D341Med (cell line): ENCODE measurements around the gene ZNF837.

Source experiments
- DNase-seq: peaks from one replicate; pipeline ENCODE4 v3.0.0; 2012; ENCODE audit warnings: low spot score

Gene ZNF837

DNA sequence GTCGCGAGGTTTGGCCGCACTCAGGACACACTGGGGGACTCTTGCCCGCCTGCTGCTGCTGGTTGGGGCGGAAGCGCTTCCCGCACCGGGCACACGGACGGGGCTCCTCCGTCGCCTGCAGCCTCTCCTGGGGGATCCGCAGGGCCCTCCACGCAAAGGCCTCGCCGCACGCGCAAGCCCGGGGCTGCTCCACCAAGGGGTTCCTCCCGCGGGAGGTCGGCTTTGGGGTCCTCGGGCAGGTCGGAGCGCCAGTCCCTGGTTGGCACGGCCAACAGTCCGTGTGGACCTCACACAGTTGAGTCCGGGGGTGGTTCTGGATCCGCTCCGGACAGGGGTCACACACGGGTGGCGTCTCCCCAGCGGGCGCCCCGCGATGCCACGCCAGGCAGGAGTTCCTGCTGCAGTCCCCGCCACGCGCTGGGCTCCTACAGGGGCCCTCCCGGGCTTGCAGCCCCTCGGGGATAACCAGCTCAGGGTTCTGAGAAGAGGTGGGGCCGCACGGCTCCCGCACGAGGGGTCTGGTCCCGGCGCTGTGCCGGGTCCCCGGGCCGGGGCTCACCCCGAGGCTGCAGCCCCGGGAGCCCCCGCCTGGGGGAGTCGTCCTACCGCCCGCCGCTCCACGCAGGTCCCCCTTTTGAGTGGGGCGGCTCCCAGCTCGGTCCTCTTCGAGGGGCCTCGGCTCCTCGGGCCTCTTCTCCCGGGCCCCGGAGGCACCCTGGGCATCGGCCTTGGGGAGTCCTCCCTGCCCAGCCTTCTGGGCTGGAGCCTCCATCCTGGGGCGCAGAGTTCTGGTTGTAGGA is 12.1 kb downstream of the ZNF837 start:
- DNase-seq = no peak

DNA sequence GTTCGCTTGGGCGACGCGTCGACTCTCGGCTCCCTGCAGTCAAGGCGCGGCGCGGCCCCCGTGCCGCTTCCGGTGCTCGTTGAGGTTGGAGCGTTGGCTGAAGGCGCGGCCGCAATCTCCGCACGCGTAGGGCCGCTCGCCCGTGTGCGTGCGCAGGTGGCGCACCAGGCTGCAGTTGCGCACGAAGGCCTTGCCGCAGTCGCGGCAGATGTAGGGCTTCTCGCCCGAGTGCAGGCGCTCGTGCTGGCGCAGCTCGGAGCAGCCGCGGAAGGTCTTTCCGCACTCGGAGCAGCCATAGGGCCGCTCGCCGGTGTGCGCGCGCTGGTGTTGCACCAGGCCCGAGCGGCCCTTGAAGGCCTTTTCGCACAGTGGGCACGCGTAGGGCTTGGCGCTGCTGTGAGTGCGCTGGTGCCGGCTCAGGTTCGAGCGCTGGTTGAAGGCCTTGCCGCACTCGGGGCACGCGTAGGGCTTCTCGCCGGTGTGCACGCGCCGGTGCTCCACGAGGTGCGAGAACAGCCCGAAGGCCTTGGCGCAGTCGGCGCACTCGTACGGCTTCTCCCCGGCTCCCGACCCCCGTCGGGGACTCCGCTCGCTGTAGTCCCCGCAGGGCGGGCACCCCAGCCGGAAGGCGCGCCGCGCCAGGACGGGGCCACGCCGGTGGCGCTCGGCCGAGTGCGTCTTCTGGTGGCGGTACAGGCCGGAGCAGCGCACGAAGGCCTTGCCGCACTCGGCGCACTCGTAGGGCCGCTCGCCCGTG is 13.0 kb downstream of the ZNF837 start:
- peak; percentile 18 for DNase-seq

DNA sequence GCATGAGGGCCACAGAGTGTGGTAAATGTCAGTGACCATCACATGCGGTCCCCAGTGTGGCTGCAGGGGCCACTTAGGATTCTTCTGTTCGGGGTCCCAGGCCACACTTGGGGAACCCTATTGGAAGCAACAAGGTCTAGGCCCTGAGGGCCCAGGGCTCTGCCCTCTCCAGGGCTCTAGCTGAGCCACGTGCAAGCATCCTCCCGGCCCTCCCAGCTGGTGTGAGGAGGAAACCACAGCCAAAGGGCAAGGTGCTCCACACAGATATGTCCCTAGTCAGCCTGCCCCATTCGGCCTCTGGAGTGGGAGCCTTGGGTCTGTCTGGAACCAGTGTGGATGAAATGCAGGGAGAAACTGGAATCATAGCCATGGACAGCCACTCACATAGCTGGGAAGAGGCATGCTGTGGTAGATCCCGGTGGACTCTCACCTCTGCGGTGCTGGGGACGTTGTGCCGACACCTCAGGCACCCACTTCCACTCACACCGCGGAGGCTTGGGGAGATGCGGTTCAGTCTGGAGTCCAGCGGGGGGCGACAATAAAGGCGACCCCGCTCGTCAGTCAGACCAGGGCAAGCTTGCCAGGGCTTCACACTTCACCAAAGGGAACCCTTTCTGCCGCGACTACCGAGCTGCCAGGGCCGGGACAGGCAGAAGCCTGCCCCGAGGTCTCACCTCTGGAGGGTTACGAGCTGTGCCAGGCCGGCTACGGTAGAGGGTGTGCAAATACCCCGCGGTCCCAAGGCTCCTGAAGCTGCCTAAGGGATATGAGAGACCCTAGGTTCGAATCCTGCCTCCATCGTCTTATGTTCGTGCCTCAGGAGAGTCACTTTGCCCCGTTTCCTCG is 14.0 kb downstream of the ZNF837 start:
- DNase-seq = peak; percentile 14

DNA sequence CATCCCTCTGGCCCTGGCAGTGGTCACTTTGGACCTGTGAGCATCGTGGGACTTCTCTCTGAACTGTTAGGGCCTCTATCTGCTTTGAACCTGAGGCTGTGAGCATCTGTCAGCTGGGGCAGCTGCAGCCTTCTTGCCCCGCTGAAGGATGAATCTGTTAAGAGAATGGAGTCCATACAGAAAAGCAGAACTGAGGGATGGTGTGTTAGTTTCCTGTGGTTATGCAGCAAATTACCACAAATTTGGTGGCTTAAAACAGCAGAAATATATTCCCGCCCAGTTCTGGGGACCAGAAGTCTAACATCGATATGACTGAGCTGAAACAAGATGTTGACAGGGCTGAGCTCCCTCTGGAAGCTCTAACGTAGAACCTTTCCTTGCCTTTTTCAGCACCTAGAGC is 16.7 kb downstream of the ZNF837 start:
- no peak for DNase-seq

DNA sequence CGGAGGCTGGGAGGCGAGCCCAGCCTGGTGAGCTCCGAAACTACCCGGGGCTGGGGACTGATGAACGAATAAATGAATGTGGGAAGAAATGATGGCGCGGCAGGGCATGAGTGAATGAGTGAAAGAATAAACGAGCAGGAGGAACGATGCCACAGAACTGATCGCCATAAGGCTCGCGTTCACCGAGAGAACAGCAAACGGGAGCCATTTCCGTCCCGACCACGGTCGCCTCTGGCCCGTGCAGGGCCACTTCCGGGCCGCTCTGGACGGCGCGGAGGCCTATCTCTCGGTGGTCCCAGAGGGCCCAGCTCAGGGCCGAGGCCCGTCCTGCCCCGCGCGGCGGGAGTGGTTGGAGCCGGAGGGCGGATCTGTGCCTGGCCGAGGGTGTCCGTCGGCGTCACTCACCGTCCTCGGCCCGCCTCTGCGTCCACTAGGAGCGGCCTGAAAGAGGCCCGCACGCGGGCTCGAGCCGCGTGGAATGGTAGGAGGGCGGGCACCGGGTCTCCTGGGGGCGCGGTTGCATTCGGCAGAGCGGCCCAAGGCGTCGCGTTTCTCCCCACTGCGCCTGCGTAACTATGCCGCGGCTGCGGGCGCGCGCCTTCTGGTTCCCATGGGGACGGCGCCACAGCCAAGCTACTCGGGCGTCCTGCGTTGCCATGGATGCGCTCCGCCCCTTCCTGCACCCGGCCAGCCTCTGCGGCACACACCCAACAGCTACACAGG is 18.4 kb downstream of the ZNF837 start, which contains the start of gene ZNF497:
TSS of gene ZNF497 (minus strand) at position 480 of the 723 bp plus-strand sequence. CDS start 5,116 bp downstream, outside the sequence.
- DNase-seq = peak; percentile 99

DNA sequence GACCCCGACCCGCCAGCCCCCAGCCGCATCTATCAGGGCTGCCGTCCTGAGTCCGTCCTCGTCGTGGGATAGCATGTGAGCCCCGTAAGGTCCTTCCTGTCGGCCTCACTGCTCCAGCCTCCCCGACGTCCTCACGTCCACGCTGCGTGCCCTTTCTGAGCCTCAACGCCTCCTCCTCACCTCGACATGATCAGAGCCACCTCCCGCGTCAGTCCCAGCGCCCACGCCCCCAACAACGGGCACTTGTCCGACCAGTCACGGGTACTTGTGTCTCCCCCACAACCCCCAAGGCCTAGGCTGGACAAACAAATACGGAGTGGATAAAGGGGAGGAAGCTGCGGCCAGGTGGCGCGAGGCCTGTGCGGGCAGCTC is 18.9 kb downstream of the ZNF837 start:
- DNase-seq = peak; percentile 79

DNA sequence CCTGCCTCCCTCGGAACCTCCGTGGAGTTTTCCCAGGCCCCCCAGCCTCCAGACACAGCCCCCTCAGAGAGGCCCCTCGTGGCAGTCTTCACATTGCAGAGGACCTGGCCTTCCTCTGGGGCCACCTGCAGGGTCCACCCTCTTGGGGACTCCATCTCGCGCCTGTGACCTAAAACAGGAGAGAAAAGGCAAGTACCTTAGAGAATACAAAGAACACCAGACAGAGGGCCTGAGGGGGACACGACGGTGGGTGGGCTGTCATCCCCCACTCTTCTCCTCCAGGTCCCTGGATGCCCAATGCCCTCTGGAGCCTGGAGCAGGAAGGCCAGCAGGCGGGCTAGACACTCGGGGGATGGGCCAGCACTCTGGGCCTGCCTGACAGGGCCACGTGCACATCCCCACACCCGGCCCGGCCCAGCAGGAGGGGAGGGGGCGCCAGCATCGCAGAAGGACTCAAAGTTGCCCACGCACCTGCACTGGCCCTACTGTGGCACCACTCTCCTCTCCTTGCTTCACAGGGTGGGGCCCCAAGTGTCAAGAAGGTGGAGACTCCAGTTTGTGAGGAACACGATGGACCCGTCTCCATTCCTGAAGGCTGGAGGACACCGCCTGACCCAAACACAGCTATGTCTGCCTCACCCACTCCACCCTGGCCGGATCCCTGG is 23.2 kb downstream of the ZNF837 start:
- no peak for DNase-seq

DNA sequence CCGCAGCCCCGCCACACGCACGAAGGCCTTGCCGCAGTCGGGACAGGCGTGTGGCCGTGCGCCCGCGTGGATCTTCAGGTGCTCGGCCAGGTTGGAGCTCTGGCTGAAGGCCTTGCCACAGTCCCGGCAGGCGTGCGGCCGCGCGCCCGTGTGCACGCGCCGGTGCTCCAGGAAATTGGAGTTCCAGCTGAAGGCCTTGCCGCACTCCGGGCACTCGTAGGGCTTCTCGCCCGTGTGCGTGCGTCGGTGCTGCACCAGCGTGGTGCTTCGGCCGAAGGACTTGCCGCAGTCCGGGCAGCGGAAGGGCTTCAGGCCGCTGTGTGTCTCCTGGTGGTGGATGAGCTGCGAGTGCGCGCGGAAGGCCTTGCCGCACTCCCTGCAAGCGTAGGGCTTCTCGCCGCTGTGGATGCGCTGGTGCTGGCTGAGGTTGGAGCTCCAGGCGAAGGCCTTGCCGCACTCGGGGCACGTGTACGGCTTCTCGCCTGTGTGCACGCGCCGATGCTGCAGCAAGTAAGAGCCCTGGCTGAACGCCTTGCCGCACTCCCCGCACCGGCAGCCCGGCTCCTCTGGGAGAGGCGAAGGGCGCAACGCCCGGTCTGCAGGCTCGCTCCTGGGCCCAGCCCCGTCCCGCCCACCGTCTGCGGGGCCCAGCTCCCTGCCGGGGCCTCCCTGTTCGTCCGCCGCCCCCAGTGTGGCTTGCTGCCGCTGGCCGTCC is 23.9 kb downstream of the ZNF837 start:
- no peak for DNase-seq

DNA sequence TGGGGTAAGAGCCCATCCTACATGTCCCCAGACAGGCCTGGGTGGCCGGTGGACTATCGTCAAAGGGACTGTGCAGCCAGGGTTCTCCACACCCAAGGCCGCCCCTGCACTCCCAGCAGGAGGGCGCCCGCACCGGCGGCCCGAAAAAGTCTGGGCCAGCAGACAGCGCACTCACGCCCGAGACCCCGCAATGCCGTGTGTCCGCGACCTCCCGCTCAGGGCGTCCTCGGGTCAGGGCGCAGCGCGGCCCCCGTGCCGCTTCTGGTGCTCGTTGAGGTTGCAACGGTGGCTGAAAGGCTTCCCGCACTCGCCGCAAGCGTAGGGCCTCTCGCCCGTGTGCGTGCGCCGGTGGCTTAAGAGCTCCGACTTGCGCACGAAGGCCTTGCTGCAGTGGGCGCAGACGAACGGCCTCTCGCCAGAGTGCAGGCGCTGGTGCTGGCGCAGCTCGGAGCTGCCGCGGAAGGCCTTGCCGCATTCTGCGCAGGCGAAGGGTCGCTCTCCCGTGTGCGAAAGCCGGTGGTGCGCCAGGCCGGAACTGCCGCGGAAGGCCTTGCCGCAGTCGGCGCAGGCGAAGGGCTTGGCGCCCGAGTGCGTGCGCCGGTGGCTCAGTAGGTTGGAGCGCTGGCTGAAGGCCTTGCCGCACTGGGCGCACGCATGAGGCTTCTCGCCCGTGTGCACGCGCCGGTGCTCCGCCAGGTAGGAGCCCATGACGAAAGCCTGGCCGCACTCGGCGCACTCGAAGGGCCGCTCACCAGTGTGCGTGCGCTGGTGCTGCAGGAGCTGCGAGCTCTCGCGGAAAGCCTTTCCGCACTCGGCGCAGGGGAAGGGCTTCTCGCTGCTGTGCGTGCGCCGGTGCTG is 24.7 kb downstream of the ZNF837 start:
- DNase-seq = no peak

DNA sequence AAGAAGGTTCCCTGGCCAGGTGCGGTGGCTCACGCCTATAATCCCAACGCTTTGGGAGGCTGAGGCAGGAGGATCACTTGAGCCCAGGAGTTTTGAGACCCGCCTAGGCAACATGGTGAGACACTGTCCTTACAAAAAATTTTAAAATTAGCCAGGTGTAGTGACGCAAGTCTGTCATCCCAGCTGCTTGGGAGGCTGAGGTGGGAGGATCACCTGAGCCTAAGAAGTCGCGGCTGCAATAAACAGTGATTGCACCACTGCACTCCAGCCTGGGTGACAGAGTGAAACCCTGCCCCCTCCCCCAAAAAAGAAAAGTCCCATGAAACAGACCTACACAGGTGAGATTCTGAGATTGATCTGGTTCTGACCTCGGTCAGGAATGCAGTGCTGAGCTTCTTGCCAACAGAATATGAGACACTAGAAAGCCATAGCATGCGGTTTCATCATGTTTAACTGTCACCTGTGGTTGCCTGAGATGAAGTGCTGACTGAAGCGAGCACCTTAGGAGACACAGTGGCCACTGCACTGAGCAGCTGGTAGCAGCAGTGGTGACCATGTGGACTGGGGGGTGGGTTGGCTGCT is 25.5 kb downstream of the ZNF837 start:
- DNase-seq = no peak

DNA sequence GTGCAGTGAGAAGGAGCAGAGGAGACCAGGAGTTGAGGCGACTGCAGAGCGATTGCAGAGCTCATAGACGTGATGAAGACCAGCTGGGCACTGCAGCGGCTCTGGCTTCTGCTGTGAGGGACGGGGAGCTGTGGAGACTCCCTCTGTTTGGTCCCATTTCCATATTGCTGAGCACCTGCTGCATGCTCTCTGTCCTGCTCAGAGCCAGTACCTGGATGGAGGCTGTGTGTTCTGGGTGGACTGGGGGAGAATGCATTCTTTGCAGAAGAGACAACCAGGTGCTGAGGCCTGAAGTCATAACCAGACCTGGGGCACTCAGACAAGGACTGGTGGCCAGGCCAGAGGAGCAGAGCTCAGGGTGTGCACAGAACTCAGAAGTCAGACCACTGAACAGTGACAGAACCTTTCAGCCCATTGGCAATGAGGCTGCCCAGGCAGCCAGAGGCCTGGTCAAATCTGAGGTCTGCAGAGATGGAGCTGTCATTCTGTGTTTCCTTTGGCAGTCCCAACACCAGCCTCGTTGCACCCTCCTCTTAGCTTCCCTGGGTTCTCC is 26.3 kb downstream of the ZNF837 start:
- DNase-seq = no peak

DNA sequence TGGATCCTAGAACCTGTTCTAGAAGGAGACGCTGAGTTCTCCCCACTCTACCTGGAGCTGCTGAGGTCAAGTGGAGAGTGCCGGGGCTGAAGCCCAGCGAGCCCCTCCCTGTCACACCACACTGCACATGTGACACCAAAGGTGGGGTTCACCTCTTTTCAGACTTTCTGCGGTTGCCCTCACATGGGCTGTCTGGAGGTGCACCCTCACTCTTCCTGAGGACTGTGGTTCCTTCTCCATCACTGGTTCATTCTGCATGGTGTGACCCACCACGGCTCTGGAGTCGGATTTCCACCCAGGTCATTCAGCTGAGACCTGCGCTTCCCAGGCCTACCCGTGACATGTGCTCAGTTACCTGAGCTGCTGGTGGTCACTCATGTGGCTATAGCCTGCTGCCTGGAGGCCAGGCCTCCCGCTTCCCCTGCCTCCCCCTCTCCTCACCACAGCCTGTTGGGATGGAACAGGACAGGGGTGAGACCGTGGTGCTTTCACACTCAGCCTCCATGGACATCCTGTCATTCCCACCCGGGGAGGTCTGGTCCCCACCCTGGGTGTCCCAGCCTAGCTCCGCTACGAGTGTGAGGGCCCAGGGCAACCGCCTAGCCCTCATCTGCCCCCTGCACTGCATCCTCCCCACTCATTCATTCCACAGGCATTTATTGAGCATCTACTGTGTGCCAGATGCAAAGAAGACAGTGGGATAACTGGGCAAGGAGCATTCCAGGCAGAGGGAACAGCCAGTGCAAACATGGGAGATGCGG is 26.9 kb downstream of the ZNF837 start:
- no peak for DNase-seq

DNA sequence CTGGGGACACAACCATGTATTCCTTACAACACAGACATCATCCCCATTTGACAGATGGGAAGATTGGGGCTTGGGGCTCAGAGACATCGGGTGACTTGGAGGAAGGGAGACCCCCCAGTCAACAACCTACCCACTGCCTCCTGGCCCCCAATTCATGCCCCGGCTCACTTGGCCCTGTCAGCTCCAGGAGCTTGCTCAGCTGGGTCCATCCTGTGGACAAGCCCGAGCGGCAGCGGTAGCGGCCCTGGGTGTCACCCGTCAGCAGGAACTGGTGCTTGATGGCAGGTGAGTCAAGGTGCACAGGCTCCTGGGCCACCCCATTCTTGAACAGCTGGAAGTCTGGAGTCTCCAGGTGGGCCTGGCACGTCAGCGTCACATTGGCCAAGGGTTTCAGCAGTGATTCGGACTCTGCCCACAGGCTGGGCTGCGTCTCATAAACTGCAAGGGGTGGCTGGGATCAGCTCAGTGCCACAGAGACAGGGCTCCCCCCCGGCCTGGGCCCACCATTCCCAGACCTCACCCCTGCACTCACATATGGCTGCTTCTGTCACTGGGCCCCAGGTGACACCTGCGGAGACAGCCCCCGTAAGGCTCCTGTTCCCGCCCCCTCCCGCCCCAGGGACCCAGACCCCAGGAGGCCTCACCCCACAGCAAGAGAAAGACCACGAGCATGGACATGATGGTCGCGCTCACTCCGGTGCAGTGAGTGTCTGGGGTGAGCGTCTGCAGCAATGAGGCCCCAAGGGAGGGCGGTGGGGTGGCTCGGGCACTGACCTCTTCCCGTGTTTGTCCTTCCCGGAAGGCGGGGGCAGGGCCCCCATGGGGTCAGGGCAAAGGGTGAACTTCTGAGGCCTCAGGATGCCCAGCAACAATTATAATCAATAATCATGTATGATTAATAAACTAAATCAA is 27.8 kb downstream of the ZNF837 start, which contains the start of gene A1BG:
TSS of gene A1BG (minus strand) at position 733 of the 912 bp plus-strand sequence. CDS start at position 678, 55 bp downstream.
- no peak for DNase-seq

DNA sequence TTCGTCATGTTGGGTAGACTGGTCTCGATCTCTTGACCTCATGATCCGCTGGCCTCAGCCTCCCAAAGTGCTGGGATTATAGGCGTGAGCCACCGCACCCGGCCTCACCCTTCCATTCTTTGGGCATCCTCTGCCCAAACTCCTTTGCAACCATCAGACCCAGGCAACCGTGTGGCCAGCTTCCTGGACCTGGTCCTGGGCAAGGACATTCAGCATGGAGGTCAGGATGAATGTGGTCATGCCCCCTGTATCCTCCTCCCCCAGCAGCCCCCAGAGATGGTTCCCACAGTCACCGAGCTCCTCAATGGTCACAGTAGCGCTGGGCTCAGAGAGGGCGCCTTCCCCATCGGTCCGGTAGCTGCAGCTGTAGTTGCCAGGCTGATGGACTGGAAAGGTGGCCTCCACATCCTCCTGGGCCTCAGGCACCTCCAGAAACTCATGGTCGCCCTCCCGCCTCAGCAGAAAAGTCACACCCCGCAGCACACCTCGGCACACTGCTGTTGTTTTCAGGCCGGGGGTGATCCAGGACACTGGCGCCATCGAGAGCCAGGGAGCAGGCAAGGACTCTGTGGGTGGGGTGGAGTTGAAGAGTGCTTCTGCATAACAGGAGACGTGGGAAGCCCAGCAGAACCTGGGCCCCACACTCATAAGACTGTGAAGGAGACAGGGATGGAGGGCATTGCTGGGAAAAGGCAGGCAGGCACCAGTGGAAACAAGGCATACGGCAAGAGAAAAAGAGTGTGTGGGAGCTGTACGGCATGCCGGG is 28.7 kb downstream of the ZNF837 start:
- no peak for DNase-seq

DNA sequence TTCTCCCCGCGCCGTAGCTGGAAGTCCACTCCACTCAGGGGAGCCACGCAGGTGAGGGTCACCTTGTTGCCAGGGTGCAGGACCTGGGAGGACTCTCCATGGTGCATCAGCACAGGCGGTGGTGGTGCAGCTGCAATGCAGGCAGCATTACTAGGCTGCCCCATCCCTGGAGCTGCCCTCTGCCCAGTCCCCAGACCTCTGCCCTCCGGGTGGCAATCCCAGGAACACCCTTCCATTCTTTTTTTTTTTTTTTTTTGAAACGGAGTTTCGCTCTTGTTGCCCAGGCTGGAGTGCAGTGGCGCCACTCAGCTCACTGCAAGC is 29.3 kb downstream of the ZNF837 start:
- no peak for DNase-seq

DNA sequence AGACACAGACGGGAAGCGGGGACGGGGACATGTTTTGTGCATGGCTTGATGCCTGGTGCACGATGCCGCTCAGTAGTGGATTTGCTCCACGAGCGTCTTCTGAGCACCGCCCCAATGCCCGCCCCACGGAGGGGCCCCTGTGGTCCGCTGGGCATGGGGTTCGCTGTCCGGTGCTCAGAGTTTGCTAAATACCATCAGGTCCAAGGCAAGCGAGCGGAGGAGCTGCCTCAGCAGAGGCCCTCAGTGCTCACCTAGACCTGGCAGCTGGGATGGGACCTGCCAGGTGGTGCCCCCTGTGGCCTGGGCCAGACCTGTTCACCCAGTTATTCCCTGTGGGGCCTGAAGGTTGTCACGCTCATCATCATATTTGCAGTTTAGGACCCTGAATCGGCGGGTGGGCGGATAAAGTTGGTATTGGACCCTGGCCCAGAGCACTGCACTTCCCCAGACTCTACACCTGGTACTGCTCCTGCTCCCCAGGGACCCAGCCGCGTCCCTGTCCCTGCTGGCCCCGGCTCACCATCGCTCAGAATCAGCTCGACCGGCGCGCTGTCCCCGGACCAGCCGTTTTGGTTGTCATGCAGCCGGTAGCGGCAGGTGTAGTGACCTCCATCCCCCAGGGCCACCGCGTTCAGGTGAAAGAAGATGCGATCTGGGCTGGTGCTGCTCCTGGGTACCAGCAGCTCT is 29.8 kb downstream of the ZNF837 start:
- no peak for DNase-seq
